PC-3 (cell line): Measurements from ENCODE around the gene TAF1A.

Experiments
- EZH2 ChIP-seq: fragments of 300-600 bp; sonication (generic); IDR thresholded peaks from one replicate; pipeline ENCODE4 v1.6.1; 2017; ENCODE audit warnings: antibody characterized with exemption, mild to moderate bottlenecking, low read length; ENCODE audit not compliant: unreplicated experiment
- TF ChIP-seq, protein P1 (sequence below): fragments of 300-600 bp; sonication (generic); conservative IDR thresholded peaks from 2 replicates; pipeline ENCODE4 v1.5.1; 2017; ENCODE audit warnings: antibody characterized with exemption, low read depth, mild to moderate bottlenecking, low read length

DNA sequence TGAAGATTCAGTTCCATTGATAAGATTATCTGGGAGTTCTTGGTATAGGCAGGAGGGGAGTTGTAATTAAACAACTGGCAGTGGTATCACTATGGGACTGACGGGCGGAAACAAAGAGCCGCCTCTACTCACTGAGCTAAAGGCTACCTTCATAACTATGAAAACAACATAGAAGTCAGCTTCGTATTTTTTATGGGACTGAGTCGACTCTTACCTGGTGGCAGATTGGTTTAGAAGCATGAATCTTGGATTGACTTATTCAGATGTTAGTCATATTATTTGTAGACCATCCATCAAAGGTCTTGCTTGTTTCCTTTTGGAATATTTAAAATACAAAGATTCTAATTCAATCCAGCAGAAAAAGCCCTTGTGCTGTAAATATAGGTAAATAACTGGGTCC, 35.6 kb downstream of the TAF1A start:
- TF ChIP-seq, protein P1, sequence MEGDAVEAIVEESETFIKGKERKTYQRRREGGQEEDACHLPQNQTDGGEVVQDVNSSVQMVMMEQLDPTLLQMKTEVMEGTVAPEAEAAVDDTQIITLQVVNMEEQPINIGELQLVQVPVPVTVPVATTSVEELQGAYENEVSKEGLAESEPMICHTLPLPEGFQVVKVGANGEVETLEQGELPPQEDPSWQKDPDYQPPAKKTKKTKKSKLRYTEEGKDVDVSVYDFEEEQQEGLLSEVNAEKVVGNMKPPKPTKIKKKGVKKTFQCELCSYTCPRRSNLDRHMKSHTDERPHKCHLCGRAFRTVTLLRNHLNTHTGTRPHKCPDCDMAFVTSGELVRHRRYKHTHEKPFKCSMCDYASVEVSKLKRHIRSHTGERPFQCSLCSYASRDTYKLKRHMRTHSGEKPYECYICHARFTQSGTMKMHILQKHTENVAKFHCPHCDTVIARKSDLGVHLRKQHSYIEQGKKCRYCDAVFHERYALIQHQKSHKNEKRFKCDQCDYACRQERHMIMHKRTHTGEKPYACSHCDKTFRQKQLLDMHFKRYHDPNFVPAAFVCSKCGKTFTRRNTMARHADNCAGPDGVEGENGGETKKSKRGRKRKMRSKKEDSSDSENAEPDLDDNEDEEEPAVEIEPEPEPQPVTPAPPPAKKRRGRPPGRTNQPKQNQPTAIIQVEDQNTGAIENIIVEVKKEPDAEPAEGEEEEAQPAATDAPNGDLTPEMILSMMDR: no peak
- TF ChIP-seq EZH2: no peak
